ENCODE results near the gene LRRIQ4.

Gene LRRIQ4

DNA sequence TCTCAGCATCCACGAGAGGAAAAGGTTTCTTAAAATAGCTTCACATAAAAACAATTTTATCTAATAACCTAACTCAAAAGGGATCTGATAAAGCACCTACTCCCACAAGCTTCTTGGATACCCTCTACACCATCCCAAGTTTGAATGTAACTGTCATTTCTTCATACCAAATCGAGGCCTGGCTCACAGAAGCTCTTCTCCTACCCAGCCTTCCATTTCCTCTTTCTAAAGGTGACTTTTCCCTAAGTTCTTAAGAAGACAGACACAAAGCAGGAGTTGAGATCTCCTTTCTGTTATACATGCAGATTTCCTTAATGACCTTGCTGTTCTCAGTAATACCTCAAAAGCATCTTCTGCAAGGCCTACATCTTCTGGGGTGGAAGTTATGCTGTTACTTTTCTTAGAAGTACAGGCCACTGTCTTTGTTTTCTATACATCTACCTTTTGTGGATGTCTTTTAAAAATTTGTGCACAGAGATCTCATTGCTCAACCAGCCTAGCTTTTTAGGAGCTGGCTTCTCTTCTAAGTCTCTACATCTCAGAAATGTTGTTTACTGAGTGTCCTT, 3.4 kb upstream of the LRRIQ4 start:
- in situ Hi-C loops (cut with HindIII; ENCODE audit: low sequenced_read_pairs), result no loop called here

DNA sequence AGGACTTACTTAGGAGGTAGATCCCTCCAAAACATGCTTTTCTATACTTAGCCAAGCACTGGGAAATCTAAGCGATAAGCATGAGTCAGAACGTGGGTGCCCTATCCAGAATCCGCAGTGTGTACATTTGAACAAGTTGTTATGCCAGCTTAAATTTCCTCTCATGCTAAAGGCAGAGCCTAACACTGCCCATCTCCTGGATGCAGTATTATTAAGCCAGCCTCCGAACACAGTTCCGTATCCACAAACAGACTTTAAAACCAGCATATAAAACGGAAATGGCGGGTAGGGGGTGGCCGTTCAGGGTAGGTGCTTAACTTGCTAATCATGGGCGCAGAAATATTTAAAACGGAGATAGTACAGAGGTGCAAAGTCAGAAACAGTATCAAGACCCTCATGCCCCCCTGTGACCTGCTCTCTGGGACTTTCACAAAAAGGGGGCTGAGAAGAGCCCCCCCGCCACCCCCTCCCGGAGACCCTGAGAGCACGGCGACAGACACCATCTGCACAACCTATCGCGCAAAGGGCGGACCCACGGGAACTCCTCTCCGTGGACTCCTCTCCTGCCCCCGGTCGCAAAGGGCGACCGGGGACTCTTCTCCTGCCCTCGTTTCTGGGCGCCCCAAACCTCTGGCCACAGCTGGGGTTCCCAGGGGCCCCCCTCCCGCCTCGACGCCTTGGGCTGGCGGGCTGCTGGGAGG, 889 bp upstream of the LRRIQ4 start:
- in situ Hi-C loops (cut with HindIII; ENCODE audit: low sequenced_read_pairs), result no loop called here

DNA sequence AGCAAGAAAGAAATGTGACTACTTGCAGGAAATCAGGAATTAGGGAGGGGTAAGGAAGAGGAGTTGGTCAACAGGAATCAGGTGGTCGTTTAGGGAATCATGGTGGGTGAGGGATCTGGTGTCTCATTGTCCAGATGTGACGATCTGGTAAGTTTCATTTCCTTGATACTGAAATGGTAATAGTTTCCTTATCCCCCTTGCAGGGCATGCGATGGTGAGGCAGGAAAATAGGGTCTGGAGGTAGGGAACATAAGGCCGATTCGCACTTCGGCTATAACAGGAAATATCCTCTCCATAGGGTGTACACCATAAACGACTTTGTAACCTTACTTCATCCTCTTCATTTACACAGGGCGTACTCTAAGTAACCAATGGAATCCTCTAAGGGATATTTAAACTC, 608 bp downstream of the LRRIQ4 start:
- in situ Hi-C loops (cut with HindIII; ENCODE audit: low sequenced_read_pairs), result no loop called here

DNA sequence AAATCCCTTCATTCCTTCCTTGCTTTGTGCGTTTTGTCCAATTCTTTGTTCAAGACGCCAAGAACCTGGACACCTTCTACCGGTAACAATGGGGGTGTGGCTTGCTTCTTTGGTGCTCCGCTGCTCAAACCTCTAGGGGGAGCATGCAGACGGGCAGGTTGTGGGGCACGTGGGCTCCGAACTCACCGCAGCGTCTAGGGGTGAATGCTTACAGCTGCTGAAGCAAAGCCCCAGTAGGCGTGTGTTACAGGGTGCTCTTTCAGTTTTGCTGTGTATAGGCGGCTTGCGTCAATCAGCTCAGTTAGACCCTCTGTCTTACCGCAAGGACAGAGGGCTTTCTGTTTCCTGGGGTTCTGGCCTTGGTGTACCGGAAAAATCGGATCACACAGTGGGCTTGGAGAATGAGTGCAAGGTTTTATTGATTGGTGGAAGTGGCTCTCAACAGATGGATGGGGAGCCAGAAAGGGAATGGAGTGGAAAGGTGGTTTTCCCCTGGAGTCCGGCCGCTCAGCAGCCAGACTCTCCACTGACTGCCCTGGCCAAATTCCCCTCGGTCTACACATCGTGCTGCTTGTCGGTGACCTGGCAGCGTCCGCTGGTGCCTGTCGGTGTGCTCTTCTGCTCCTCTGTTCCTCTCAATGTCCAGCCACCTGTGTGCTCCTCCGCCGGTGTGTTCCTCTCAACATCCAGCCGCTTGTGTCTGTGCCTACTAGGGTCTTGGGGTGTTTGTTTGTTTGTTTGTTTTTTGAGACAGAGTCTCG, 1.3 kb downstream of the LRRIQ4 start:
- in situ Hi-C loops (cut with HindIII; ENCODE audit: low sequenced_read_pairs), result no loop called here

DNA sequence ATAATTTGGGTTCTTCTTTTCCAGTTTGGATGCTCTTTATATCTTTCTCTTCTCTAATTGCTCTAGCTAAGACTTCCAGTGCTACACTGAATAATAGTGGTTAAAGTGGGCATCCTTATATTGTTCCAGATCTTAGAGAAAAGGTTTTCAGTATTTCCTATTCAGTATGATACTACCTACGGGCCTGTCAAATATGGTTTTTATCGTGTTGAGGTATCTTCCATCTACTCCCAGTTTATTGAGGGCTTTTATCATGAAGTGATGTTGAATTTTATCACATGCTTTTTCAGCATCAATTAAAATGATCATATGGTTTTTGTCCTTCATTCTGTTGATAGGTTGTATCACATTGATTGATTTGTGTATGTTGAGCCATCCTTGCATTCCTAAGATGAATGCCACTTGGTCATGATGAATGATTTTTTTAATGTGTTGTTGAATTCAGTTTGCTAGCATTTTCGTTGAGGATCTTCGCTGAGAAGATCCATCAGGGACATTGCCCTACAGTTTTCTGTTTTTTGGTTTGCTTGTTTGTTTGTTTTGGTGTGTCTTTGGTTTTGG, 3.0 kb downstream of the LRRIQ4 start:
- in situ Hi-C loops (cut with HindIII; ENCODE audit: low sequenced_read_pairs), result no loop called here

DNA sequence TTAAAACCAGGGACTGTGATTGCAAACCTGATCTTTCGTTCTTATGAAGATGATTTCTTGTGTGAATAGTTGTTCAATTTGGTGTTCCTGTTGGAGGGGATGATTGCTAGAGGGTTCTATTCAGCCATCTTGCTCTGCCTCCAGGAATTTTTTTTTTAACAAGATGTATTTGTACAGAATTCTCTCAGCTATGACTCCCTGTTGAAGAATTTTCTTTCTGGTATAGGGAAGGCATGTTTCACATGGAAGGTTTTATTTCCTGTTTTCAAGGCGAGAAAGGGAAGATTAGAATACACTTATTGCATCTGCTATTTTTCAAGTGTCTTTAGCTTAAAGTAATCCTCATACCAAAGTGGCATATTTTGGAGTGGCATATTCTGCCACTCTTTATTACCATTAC, 5.6 kb downstream of the LRRIQ4 start:
- in situ Hi-C loops (cut with HindIII; ENCODE audit: low sequenced_read_pairs), result no loop called here

DNA sequence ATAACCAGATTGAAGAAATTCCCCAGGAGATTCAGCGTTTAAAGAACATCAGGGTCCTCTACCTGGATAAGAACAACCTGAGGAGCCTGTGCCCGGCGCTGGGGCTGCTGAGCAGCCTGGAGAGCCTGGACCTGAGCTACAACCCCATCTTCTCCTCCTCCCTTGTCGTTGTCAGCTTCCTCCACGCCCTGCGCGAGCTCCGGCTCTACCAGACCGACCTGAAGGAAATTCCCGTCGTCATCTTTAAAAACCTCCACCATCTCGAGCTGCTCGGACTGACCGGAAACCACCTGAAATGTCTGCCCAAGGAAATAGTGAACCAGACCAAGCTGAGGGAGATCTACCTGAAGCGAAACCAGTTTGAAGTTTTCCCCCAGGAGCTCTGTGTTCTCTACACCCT, 9.4 kb downstream of the LRRIQ4 start:
- in situ Hi-C loops (cut with HindIII; ENCODE audit: low sequenced_read_pairs), result no loop called here

DNA sequence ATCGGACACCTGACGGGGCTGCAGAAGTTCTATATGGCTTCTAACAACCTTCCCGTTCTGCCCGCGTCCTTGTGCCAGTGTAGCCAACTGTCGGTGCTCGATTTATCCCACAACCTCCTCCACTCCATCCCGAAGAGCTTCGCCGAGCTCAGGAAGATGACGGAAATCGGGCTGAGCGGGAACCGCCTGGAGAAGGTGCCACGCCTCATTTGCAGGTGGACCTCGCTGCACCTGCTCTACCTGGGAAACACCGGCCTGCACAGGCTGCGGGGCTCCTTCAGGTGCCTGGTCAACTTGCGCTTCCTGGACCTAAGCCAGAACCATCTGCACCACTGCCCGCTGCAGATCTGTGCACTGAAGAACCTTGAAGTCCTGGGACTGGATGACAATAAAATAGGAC, 9.9 kb downstream of the LRRIQ4 start:
- in situ Hi-C loops (cut with HindIII; ENCODE audit: low sequenced_read_pairs), result no loop called here

DNA sequence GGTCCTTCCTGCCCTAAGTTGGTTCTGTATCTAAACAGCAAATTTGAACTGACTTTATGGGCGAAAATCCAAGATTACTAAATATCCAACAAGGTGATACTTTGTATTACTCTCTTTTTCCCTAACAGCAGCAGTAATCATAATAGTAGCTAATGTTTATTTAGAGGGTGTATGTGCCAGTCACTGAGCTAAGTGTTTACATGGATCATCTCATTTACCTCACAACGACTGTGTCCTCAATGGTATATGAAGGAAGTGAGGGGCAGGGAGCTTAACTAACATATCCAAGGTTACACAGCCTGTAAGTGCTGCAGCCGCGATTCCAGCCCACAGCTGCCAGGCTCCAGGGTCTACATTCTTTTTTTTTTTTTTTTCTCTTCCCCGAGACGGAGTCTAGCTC, 10.3 kb downstream of the LRRIQ4 start:
- in situ Hi-C loops (cut with HindIII; ENCODE audit: low sequenced_read_pairs), result no loop called here

DNA sequence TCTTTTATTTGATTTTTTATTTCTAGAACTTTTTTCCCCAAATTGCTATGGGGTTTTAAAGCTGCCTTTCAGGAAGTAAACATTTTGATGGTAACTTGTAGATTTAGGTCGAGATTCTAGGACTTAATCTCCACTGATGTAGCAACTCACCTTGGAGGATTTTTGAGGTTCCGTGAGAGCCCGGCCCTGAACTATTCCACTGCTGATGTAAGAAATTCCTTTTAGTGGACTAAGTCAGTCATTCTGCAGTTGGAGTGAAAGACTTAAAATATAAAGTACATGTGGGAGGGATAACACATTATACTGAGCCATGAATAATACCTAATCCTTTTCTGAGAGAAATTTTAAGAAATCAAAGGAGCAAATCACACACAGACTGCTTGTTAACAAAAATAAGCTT, 12.6 kb downstream of the LRRIQ4 start:
- in situ Hi-C loops (cut with HindIII; ENCODE audit: low sequenced_read_pairs), result no loop called here

DNA sequence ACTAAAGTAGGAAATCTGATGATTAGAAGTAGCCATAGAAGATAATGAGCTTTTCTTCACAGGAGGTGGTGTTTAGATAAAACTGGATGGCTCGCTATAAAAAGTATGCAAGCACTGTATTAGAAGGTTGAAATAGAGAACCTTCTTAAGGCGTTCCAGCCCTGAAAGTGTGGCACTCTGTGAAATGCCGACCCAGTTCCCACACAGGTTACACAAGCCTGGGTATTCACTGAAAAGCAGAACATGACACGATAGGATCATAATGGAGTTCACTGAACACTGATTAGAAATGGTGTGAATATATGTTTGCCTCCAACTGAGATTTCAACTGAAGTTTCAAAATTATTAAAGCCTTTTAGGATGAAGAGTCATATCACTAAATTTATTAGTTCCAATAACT, 15.0 kb downstream of the LRRIQ4 start:
- in situ Hi-C loops (cut with HindIII; ENCODE audit: low sequenced_read_pairs), result no loop called here

DNA sequence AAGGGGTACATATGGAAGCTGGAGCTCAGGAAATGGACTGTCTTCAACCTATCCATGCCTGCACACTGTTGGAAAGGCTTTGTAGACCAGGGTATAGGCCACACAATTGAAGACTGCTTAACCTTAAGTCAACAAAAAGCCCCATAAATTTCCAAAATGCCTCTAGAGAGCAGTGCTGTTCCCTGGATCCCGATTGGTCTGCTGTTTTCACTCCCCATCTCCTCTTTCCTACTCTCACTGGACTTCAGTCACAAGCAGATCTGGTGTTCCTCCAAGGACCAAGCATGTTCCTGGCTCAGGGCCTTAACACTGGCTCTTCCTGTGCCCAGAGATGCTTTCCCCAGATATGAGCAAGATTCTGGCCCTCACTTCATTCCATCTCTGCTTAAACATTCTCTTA, 22.9 kb downstream of the LRRIQ4 start:
- in situ Hi-C loops (cut with HindIII; ENCODE audit: low sequenced_read_pairs), result no loop called here

DNA sequence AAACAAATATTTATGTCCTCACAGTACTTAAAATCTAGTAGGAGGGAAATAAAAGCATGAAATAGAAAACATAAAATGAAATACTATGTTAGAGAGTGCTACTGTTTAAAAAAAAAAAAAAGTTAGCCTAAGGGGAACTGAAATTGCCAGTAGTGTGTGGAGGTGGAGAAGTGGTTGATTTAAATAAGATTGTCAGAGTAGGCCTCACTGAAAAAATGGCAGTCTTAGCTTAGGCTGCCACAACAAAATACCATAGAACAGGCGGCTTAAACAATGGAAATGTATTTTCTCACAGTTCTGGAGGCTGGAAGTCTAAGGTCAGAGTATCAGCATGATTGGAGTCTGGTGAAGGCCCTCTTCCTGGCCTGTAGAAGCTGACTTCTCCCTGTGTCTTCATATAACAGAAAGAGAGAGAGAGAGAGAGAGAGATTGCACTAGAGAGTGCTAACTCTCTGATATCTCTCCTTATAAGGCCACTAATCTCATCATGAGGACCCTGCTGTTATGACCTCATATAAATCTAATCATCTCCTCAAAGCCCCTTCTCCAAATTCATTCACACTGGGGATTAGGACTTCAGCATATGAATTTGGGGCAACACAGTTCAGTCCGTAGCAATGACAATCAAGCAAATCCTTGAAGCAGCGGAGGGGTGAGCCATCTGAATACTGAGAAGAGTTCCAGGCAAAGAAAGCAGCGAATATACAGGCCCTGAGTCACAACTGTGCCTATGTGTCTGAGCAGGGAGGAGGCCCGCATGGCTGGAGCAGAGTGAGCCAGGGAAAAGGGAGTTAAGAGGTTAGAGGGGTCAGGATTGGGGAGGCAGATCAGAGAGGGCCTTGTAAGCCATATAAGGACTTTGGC, 23.6 kb downstream of the LRRIQ4 start:
- in situ Hi-C loops (cut with HindIII; ENCODE audit: low sequenced_read_pairs), result no loop called here

DNA sequence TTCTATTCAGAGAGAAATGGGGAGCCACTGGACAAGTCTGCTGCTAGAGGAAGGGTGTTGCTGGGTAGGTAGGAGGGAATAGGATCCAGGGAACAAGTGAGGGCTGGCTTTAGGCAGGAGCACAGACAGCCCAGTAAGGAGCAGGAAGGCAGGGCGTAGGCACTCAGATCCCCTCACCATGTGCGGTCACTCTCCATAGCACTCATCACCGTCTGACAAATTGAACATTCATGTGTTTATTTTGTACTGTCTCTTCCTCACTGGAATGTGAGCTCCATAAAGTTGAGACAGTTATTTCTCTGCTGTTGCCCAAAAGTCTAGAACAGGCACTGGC, 24.2 kb downstream of the LRRIQ4 start:
- in situ Hi-C loops (cut with HindIII; ENCODE audit: low sequenced_read_pairs), result no loop called here

DNA sequence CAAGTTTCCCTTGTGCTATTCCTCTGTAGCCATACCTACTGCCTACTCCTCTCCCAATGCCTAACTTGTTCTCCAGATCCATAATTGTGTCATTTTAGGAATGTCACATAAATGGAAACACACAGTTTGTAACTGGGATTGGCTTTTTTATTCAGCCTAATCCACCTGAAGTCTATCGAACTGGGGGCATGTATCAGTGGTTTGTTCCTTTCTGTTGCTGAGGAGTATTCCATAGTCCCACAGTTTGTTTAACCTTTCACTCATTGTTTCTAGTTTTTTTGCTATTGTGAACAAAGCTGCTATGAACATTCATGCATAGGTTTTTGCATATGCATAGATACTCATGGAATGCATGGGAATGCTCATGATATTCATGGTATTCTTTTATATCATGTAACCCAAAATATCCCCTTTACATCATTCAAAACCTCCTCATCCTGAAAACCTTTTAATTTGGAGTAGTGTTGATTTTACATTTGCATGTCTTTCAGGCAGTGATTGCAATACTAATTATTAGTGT, 25.9 kb downstream of the LRRIQ4 start:
- in situ Hi-C loops (cut with HindIII; ENCODE audit: low sequenced_read_pairs), result no loop called here

DNA sequence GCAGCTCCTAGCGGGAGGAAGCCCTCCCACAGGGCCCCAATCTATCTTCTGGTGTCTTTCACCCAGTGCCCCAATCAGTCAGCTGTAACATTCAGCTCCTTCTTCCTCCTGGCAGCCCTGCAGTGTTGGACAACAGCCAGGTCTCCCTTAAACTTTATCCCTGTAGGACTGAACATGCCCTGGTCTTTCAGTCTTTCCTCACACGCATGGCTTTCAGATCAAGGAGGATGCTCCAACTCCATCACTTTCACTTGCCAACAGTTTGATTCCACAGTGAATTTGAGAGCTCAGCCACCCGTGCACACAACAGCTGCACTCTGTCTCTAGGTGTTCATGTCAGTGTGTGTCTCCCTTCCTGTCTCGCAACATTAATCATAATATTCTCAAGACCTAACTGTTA, 28.5 kb downstream of the LRRIQ4 start:
- in situ Hi-C loops (cut with HindIII; ENCODE audit: low sequenced_read_pairs), result no loop called here

DNA sequence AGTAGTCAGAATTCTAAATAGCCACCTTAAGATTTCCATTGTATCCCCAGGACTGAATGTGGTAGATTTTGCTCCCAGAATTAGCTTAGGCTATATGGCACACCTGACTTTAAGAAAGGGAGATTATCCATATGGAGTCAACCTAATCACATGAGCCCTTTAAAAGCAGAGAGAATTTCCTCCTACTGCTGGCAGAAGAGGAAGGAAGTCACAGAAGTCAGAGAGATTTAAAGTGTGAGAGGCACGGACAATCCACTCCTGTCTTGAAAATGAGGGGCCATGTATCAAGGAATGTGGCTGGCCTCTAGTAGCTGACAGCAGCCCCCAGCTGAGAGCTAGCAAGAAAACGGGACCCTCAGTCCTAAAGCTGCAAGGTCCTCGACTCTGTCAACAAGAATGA, 30.3 kb downstream of the LRRIQ4 start:
- in situ Hi-C loops (cut with HindIII; ENCODE audit: low sequenced_read_pairs), result no loop called here

DNA sequence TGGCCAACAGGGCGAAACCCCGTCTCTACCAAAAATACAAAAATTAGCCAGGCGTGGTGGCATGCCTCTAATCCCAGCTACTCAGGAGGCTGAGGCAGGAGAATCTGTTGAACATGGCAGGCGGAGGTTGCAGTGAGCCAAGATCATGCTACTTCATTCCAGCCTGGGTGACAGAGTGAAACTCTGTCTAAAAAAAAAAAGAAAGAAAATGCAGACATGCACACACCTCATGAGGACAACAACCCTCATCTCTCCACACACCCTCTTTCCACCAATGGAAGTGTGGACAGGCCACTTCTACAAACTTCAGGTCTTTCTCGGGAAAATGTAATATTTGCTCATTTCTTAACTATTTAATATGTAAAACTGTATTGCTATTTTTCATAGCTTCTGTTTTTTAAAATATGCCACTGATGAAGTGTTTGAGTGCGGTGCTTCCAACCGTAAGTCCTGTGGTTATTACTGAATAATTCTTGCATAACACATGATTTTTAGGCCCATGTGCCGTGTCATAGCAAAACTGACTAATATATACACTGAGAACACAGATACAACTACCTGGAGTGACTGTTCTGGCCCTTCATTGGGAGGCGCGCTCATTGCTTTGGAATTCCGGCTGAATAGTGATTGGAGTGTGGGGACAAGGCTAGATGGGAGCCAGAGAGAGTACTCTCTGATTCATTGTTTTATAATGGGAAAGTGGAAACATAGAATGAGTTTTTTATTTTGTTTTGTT, 34.0 kb downstream of the LRRIQ4 start:
- in situ Hi-C loops (cut with HindIII; ENCODE audit: low sequenced_read_pairs), result no loop called here

DNA sequence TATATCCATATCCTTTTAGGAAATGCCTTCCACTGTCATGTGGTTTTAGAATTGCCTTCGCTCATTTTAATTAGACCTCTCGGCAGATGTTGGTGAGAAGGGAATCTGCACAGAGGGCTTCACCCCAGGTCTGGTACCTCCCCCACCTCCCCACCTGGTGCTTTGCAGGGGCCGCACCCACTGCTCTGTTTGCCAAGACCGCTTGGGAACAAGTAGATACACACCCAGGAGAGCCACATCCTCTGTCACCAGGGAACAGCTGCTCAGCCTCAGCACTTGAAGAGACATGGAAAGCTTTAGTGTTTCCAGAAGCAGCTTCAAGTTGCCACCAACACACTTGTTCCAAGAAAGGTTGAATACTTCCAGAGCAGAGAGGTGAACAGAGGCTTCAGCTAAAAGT, 35.2 kb downstream of the LRRIQ4 start:
- in situ Hi-C loops (cut with HindIII; ENCODE audit: low sequenced_read_pairs), result no loop called here

DNA sequence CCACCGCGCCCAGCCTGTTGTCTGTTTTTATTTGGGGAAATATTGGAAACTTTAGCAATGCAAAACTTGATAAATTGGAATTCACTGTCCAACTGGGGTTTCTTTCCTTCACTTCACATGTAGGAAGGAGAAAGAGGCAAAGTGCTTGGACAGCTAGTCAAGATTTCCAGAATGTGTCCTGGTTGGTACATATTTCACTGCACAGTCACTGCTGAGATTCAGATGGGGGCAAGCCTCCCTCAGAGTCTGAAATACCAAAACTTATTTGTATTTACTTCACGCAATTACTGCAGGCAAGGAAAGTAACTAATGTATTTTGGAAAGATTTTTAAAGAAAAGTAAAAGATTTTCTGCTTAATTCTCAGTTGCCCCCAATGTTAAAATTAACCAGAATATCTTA, 36.1 kb downstream of the LRRIQ4 start:
- in situ Hi-C loops (cut with HindIII; ENCODE audit: low sequenced_read_pairs), result no loop called here
